OCI-LY1 (cell line): ENCODE results near the gene CELF2.

Experiments
- EZH2 ChIP-seq: fragments of 200-600 bp; sonication (generic), shearing (Covaris generic); IDR thresholded peaks from 2 replicates; pipeline ENCODE4 v1.8.0; 2017; ENCODE audit warnings: borderline replicate concordance, mixed run types, mild to moderate bottlenecking, antibody characterized with exemption, low read length, moderate library complexity, mixed read lengths
- TF ChIP-seq, protein P1 (sequence below): fragments of 200-600 bp; sonication (generic), shearing (Covaris generic); IDR thresholded peaks from 2 replicates; pipeline ENCODE4 v1.5.1; 2017; ENCODE audit warnings: mild to moderate bottlenecking, antibody characterized with exemption, low read length, moderate library complexity, mixed read lengths

GRCh38 chr10:11354823-11355222, 337.2 kb downstream of the CELF2 start:
- TF ChIP-seq, protein P1, sequence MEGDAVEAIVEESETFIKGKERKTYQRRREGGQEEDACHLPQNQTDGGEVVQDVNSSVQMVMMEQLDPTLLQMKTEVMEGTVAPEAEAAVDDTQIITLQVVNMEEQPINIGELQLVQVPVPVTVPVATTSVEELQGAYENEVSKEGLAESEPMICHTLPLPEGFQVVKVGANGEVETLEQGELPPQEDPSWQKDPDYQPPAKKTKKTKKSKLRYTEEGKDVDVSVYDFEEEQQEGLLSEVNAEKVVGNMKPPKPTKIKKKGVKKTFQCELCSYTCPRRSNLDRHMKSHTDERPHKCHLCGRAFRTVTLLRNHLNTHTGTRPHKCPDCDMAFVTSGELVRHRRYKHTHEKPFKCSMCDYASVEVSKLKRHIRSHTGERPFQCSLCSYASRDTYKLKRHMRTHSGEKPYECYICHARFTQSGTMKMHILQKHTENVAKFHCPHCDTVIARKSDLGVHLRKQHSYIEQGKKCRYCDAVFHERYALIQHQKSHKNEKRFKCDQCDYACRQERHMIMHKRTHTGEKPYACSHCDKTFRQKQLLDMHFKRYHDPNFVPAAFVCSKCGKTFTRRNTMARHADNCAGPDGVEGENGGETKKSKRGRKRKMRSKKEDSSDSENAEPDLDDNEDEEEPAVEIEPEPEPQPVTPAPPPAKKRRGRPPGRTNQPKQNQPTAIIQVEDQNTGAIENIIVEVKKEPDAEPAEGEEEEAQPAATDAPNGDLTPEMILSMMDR: no peak
- TF ChIP-seq EZH2: no peak
